A673 (cell line): ENCODE data around the gene SLC17A7.

Source experiments
- EZH2 ChIP-seq: fragments of 200-600 bp; sonication (generic); IDR thresholded peaks from 2 replicates; pipeline ENCODE4 v1.6.1; 2017; ENCODE audit warnings: borderline replicate concordance, low read depth, mild to moderate bottlenecking, mixed read lengths, antibody characterized with exemption, low read length; ENCODE audit not compliant: poor library complexity, severe bottlenecking
- TF ChIP-seq, protein P1 (sequence below): fragments of 300-800, 200-600 bp; sonication (generic); conservative IDR thresholded peaks from 2 replicates; pipeline ENCODE4 v1.5.1; 2017; ENCODE audit warnings: low read depth, mild to moderate bottlenecking, antibody characterized with exemption, low read length, moderate library complexity, mixed read lengths

DNA sequence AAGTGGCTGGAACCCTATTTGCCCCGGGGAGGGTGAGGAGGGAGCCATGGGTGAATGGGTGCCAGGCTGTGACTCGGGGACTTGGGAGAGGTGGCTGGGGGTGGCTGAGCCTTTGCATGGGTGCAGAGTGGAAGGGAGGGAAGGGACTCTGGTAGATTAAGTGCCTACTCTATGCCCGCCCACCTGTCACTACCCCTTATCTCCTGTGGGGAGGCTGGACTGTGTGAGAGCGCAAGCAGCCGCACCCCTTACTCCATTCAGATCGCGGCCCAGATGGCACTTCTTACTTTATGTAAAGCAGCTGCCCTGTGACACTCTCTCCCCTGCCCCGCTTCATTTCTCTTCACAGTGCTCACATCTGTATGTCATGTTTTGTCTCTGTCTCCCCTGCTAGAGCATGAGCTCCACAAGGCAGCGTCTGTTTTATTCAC is 50.4 kb downstream of the SLC17A7 start:
- TF ChIP-seq, protein P1, sequence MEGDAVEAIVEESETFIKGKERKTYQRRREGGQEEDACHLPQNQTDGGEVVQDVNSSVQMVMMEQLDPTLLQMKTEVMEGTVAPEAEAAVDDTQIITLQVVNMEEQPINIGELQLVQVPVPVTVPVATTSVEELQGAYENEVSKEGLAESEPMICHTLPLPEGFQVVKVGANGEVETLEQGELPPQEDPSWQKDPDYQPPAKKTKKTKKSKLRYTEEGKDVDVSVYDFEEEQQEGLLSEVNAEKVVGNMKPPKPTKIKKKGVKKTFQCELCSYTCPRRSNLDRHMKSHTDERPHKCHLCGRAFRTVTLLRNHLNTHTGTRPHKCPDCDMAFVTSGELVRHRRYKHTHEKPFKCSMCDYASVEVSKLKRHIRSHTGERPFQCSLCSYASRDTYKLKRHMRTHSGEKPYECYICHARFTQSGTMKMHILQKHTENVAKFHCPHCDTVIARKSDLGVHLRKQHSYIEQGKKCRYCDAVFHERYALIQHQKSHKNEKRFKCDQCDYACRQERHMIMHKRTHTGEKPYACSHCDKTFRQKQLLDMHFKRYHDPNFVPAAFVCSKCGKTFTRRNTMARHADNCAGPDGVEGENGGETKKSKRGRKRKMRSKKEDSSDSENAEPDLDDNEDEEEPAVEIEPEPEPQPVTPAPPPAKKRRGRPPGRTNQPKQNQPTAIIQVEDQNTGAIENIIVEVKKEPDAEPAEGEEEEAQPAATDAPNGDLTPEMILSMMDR = no peak
- TF ChIP-seq EZH2 = no peak
